Thoracic aorta (tissue), 2 donors: Measurements from ENCODE around the gene CALML5. TPM values are rescaled to one million over a fixed set of nuclear protein-coding genes. Genes with fewer than 3 reads are reported as not detected.

Source experiments
- ATAC-seq: fragments of 150-250 bp; one replicate; pipeline ENCODE4 v1.8.0; 2017; ENCODE audit warnings: low read depth; ENCODE audit not compliant: insufficient number of reproducible peaks, low FRiP score
- DNase-seq: peaks from one replicate; pipeline ENCODE4 v3.0.0-alpha.2; 2020; ENCODE audit warnings: low spot score
- H3K27ac ChIP-seq, 2 donors: fragments of 200-600 bp; sonication (generic); 1 replicate in 1 of 2; 2 replicates in 1 of 2; pipeline ENCODE4 v1.5.1; 2016; ENCODE audit warnings: mild to moderate bottlenecking in 2 of 2, moderate library complexity in 2 of 2
- H3K27me3 ChIP-seq: fragments of 200-600 bp; sonication (generic); replicated peaks from 2 replicates; pipeline ENCODE4 v1.6.0; 2016; ENCODE audit warnings: mild to moderate bottlenecking; ENCODE audit not compliant: insufficient read depth
- H3K36me3 ChIP-seq: fragments of 200-600 bp; sonication (generic); one replicate; pipeline ENCODE4 v1.5.1; 2016
- H3K4me1 ChIP-seq, 2 donors: fragments of 200-600 bp; sonication (generic); 1 replicate in 1 of 2; 2 replicates in 1 of 2; pipeline versions ENCODE4 v1.5.1 to v1.6.0; 2016; ENCODE audit warnings: low read depth in 2 of 2, mild to moderate bottlenecking in 1 of 2; ENCODE audit not compliant: control insufficient read depth in 1 of 2
- H3K4me3 ChIP-seq: fragments of 200-600 bp; sonication (generic); 2 replicates; pipeline ENCODE4 v1.5.1; 2016; ENCODE audit warnings: mild to moderate bottlenecking
- H3K9me3 ChIP-seq: fragments of 200-600 bp; sonication (generic); 2 replicates; pipeline ENCODE4 v1.5.1; 2016
- CTCF ChIP-seq: fragments of 200-600 bp; sonication (generic); IDR thresholded peaks from one replicate; pipeline ENCODE4 v1.5.1; 2019; ENCODE audit warnings: antibody characterized with exemption
- total RNA-seq, 2 donors: library from RNA; depleted of rRNA; stranded (reverse); fragments of >200 nt; gene quantifications; one replicate each; pipeline versions ENCODE4 v1.1.0 to v1.2.3, GENCODE V29; 2016

Gene CALML5, protein sequence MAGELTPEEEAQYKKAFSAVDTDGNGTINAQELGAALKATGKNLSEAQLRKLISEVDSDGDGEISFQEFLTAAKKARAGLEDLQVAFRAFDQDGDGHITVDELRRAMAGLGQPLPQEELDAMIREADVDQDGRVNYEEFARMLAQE
- 1 to 10 TPM in 1 of 2 donors, not detected in 1; 3.7 TPM for total RNA-seq

GRCh38 chr10:5499493-5500140 lies at the start of gene CALML5:
Gene CALML5 (minus strand): TSS chr10:5499570. CDS start chr10:5499438, 132 bp downstream.
- no peak within 1 kb of the TSS for H3K4me3 ChIP-seq
- no peaks in the 10 kb centered on the region for H3K9me3 ChIP-seq
- ATAC-seq, result no peak
- H3K27me3 ChIP-seq, result no peaks in the 10 kb centered on the region
- TF ChIP-seq CTCF, result no peak
- no peaks in the 10 kb centered on the region for H3K36me3 ChIP-seq
- H3K27ac ChIP-seq, result no peak within 1 kb of the TSS
- no peaks in the 10 kb centered on the region for H3K4me1 ChIP-seq
- no peak for DNase-seq

- DNase-seq (no peak), ATAC-seq (no peak)
Observed at GRCh38 chr10:5547931-5548660, 48.7 kb upstream of the CALML5 start.

DNA sequence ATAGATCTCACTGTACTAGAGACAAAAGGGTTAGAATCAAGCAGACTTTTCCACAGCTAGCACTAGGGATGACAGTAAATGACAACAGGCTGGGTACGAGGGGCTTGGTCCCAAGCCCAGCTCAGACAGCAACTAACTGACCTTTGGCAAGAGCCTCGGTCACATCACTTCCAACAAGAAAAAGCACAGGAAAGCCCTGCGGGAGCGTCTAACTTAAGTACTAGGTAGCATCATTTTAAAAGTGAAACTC lies 48.2 kb upstream of the CALML5 start:
- no peaks in the 10 kb centered on the region for H3K36me3 ChIP-seq
- peak overlapping the region; percentile 58 for H3K4me3 ChIP-seq
- no peak for ATAC-seq
- peak overlapping the region; percentile 91 for H3K27ac ChIP-seq
- H3K27me3 ChIP-seq, result no peaks in the 10 kb centered on the region
- no peak for DNase-seq
- H3K9me3 ChIP-seq, result no peaks in the 10 kb centered on the region
- TF ChIP-seq CTCF, result no peak
- peaks cover 42 to 90% of the 10 kb centered on the region in 2 donors for H3K4me1 ChIP-seq

More at GRCh38 chr10:5547931-5548660, 48.7 kb upstream of the CALML5 start:
- no peak for TF ChIP-seq CTCF
- H3K27me3 ChIP-seq, result no peaks in the 10 kb centered on the region
- H3K4me1 ChIP-seq, result peaks cover 42 to 90% of the 10 kb centered on the region in 2 donors
- H3K36me3 ChIP-seq, result no peaks in the 10 kb centered on the region
- peak overlapping the region; percentile 91 for H3K27ac ChIP-seq
- peak overlapping the region; percentile 58 for H3K4me3 ChIP-seq
- H3K9me3 ChIP-seq, result no peaks in the 10 kb centered on the region

- ATAC-seq (no peak), DNase-seq (no peak)
- no peak for TF ChIP-seq CTCF
- Histone ChIP-seq H3K27ac (peak overlapping the region; percentile 91), H3K36me3 (no peaks in the 10 kb centered on the region), H3K4me1 (peaks cover 42 to 87% of the 10 kb centered on the region in 2 donors), H3K9me3 (peaks cover 3% of the 10 kb centered on the region), H3K4me3 (peak overlapping the region; percentile 58), H3K27me3 (no peaks in the 10 kb centered on the region)
Observed at GRCh38 chr10:5546891-5547680, 47.7 kb upstream of the CALML5 start.
